Fibroblast of lung (primary cell): Measurements from ENCODE around the gene UNC5A.

Experiments
- EZH2 ChIP-seq: IDR thresholded peaks from 2 replicates; pipeline ENCODE4 v1.5.1; 2012; ENCODE audit warnings: low read length, control low read depth, mild to moderate bottlenecking; ENCODE audit errors: missing control alignments
- TF ChIP-seq, protein P1 (sequence below), 2 donors: IDR thresholded peaks in 1 of 2; conservative IDR thresholded peaks in 1 of 2; 1 replicate in 1 of 2; 2 replicates in 1 of 2; pipeline ENCODE4 v1.5.1; 2011 to 2012; ENCODE audit warnings: low read length in 2 of 2, control low read depth in 1 of 2, inconsistent platforms in 1 of 2, low read depth in 1 of 2, mild to moderate bottlenecking in 1 of 2

- TF ChIP-seq, protein P1, sequence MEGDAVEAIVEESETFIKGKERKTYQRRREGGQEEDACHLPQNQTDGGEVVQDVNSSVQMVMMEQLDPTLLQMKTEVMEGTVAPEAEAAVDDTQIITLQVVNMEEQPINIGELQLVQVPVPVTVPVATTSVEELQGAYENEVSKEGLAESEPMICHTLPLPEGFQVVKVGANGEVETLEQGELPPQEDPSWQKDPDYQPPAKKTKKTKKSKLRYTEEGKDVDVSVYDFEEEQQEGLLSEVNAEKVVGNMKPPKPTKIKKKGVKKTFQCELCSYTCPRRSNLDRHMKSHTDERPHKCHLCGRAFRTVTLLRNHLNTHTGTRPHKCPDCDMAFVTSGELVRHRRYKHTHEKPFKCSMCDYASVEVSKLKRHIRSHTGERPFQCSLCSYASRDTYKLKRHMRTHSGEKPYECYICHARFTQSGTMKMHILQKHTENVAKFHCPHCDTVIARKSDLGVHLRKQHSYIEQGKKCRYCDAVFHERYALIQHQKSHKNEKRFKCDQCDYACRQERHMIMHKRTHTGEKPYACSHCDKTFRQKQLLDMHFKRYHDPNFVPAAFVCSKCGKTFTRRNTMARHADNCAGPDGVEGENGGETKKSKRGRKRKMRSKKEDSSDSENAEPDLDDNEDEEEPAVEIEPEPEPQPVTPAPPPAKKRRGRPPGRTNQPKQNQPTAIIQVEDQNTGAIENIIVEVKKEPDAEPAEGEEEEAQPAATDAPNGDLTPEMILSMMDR (conservative IDR thresholded peaks at IDR 0.05 in 1 of 2, IDR thresholded peaks at IDR 0.05 in 1 of 2; ENCODE audit: low read depth in 1 of 2, low read length in 2 of 2): no peak
- no peak for TF ChIP-seq EZH2
Observed at GRCh38 chr5:176856746-176857145, 46.4 kb downstream of the UNC5A start.
